ENCODE measurements around the gene ODAD3. TPM values are rescaled to one million over a fixed set of nuclear protein-coding genes. Genes with fewer than 3 reads are reported as not detected.

ODAD3 gene
- total and polyA plus RNA-seq, 2 of the 13 experiments (the other 11 are each of a cell fraction or from before 2014, with no cell fraction given), result 0.04 to 0.08 TPM

DNA sequence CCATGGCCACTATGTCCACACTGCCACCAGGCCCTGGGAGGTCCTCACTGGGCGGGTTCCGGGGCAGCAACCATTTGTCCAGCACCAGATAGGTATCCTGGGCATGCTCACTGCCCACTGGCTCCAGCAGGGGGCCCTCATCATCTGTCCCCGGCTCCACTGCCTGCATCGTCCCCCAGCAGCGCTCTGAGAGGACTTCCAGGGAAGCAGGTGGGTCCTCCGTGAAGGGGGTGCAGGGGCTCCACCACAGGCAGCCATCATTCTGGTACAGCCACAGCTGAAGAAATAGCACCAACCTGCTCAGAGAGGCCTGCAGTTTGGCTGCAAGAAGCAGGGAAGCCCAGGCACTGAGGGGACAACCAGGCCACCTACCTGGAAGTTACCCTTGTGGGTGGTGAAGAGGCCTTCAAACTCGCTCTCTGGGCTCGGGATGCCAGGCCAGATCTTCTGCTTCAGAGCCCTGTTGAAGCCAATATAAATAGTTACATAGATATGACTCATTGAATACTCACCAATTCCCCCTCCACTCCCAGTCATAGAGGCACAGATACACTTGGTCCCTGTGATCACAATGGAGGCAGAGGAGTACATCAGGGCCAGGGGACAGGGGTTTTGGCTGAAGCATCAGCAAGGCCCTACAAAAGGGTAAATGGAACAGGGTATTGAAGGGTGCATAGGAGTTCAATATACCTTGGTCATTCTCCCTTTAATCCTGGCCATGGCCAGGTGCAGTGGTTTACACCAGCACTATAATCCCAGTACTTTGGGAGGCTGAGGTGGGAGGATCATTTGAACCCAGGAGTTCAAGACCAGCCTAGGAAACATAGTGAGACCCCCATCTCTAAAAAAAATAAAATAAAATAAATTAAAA is 56.4 kb downstream of the ODAD3 start (continued):
- TF ChIP-seq, protein P1, sequence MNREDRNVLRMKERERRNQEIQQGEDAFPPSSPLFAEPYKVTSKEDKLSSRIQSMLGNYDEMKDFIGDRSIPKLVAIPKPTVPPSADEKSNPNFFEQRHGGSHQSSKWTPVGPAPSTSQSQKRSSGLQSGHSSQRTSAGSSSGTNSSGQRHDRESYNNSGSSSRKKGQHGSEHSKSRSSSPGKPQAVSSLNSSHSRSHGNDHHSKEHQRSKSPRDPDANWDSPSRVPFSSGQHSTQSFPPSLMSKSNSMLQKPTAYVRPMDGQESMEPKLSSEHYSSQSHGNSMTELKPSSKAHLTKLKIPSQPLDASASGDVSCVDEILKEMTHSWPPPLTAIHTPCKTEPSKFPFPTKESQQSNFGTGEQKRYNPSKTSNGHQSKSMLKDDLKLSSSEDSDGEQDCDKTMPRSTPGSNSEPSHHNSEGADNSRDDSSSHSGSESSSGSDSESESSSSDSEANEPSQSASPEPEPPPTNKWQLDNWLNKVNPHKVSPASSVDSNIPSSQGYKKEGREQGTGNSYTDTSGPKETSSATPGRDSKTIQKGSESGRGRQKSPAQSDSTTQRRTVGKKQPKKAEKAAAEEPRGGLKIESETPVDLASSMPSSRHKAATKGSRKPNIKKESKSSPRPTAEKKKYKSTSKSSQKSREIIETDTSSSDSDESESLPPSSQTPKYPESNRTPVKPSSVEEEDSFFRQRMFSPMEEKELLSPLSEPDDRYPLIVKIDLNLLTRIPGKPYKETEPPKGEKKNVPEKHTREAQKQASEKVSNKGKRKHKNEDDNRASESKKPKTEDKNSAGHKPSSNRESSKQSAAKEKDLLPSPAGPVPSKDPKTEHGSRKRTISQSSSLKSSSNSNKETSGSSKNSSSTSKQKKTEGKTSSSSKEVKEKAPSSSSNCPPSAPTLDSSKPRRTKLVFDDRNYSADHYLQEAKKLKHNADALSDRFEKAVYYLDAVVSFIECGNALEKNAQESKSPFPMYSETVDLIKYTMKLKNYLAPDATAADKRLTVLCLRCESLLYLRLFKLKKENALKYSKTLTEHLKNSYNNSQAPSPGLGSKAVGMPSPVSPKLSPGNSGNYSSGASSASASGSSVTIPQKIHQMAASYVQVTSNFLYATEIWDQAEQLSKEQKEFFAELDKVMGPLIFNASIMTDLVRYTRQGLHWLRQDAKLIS (CRISPR knock-in tag; IDR thresholded peaks at IDR 0.05), result no peak
- TF ChIP-seq FOSL1 (CRISPR knock-in tag; IDR thresholded peaks at IDR 0.05; ENCODE audit: borderline replicate concordance), result no peak
- TF ChIP-seq BCL6 (CRISPR knock-in tag; IDR thresholded peaks at IDR 0.05), result no peak
- TF ChIP-seq, protein P2, sequence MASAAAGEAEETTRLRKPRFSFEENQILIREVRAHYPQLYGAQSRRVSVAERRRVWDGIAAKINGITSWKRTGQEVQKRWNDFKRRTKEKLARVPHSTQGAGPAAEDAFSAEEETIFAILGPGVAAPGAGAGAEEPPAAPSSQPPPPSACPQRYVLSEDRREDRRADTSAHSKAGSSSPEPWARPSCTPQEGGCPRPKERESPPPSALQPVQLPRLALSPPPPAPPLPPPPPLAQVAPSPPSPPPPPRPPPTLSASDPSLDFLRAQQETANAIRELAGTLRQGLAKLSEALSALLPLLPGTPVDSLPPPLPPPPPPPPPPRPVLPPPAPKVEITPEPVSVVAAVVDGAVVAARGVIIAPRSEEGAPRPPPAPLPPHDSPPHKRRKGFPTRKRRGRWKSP (CRISPR knock-in tag; IDR thresholded peaks at IDR 0.05), result no peak
- no peak for TF ChIP-seq ZBTB7A (CRISPR knock-in tag; IDR thresholded peaks at IDR 0.05)
- no peak for TF ChIP-seq ELF1 (CRISPR knock-in tag; IDR thresholded peaks at IDR 0.05)
- TF ChIP-seq ZFYVE20 (CRISPR knock-in tag; IDR thresholded peaks at IDR 0.05; ENCODE audit: borderline replicate concordance, low read depth), result no peak
- TF ChIP-seq ZFP36 (IDR thresholded peaks at IDR 0.05; ENCODE audit: borderline replicate concordance, low read depth, low read length, partially characterized antibody), result no peak
- TF ChIP-seq, protein P3, sequence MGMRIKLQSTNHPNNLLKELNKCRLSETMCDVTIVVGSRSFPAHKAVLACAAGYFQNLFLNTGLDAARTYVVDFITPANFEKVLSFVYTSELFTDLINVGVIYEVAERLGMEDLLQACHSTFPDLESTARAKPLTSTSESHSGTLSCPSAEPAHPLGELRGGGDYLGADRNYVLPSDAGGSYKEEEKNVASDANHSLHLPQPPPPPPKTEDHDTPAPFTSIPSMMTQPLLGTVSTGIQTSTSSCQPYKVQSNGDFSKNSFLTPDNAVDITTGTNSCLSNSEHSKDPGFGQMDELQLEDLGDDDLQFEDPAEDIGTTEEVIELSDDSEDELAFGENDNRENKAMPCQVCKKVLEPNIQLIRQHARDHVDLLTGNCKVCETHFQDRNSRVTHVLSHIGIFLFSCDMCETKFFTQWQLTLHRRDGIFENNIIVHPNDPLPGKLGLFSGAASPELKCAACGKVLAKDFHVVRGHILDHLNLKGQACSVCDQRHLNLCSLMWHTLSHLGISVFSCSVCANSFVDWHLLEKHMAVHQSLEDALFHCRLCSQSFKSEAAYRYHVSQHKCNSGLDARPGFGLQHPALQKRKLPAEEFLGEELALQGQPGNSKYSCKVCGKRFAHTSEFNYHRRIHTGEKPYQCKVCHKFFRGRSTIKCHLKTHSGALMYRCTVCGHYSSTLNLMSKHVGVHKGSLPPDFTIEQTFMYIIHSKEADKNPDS (CRISPR knock-in tag; IDR thresholded peaks at IDR 0.05), result no peak
- TF ChIP-seq RXRA (CRISPR knock-in tag; IDR thresholded peaks at IDR 0.05), result 0 out of 2 replicates have a peak, but pooled peaks have one; percentile 25
- no peak for TF ChIP-seq PLRG1 (conservative IDR thresholded peaks at IDR 0.05)
- TF ChIP-seq ZNF670 (CRISPR knock-in tag; IDR thresholded peaks at IDR 0.05; ENCODE audit: borderline replicate concordance), result no peak
- TF ChIP-seq, protein P4, sequence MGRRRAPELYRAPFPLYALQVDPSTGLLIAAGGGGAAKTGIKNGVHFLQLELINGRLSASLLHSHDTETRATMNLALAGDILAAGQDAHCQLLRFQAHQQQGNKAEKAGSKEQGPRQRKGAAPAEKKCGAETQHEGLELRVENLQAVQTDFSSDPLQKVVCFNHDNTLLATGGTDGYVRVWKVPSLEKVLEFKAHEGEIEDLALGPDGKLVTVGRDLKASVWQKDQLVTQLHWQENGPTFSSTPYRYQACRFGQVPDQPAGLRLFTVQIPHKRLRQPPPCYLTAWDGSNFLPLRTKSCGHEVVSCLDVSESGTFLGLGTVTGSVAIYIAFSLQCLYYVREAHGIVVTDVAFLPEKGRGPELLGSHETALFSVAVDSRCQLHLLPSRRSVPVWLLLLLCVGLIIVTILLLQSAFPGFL (CRISPR knock-in tag; IDR thresholded peaks at IDR 0.05), result no peak
- TF ChIP-seq REXO4 (CRISPR knock-in tag; IDR thresholded peaks at IDR 0.05; ENCODE audit: borderline replicate concordance), result no peak
- TF ChIP-seq KLF11 (CRISPR knock-in tag; IDR thresholded peaks at IDR 0.05), result no peak
- TF ChIP-seq ZNF768 (CRISPR knock-in tag; IDR thresholded peaks at IDR 0.05), result no peak
- no peak for TF ChIP-seq SP1 (IDR thresholded peaks at IDR 0.05)
- no peak for TF ChIP-seq SP1 (CRISPR knock-in tag; IDR thresholded peaks at IDR 0.05)
- TF ChIP-seq, protein P5, sequence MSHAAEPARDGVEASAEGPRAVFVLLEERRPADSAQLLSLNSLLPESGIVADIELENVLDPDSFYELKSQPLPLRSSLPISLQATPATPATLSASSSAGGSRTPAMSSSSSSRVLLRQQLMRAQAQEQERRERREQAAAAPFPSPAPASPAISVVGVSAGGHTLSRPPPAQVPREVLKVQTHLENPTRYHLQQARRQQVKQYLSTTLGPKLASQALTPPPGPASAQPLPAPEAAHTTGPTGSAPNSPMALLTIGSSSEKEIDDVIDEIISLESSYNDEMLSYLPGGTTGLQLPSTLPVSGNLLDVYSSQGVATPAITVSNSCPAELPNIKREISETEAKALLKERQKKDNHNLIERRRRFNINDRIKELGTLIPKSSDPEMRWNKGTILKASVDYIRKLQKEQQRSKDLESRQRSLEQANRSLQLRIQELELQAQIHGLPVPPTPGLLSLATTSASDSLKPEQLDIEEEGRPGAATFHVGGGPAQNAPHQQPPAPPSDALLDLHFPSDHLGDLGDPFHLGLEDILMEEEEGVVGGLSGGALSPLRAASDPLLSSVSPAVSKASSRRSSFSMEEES (CRISPR knock-in tag; IDR thresholded peaks at IDR 0.05), result no peak
